ENCODE data around the gene NRL.
"Not testable (repeated sequence)": the region's sequence is repeated elsewhere in the genome, so short reads cannot be mapped to it uniquely, and the experiment has no call there.

The NRL gene

GRCh38 chr14:24051789-24052655 is 62.7 kb downstream of the NRL start, which contains the start of gene CARMIL3:
Gene CARMIL3 (plus strand): TSS chr14:24052009. CDS start chr14:24052154, 145 bp downstream.
- DNase-seq (ENCODE audit: low read depth) = peak; percentile 49

- no peak for DNase-seq (ENCODE audit: low read depth)
Observed at GRCh38 chr14:24051176-24051788, 63.5 kb downstream of the NRL start.

- not testable (repeated sequence) for DNase-seq (ENCODE audit: low read depth)
Observed at GRCh38 chr14:24050753-24051152, 64.0 kb downstream of the NRL start.

GRCh38 chr14:24049002-24049401 is 65.7 kb downstream of the NRL start:
- DNase-seq (ENCODE audit: low read depth) = not testable (repeated sequence)

GRCh38 chr14:24042746-24043145 is 72.0 kb downstream of the NRL start:
- DNase-seq (ENCODE audit: low read depth) = no peak

GRCh38 chr14:24040692-24041091 is 74.1 kb downstream of the NRL start:
- DNase-seq (ENCODE audit: low read depth) = no peak

GRCh38 chr14:24038686-24039085 is 76.1 kb downstream of the NRL start:
- DNase-seq (ENCODE audit: low read depth) = no peak

GRCh38 chr14:24037658-24038037 is 77.1 kb downstream of the NRL start:
- no peak for DNase-seq (ENCODE audit: low read depth)

- not testable (repeated sequence) for DNase-seq (ENCODE audit: low read depth)
Observed at GRCh38 chr14:24036963-24037657, 77.6 kb downstream of the NRL start.

- peak; percentile 47 for DNase-seq (ENCODE audit: low read depth)
Observed at GRCh38 chr14:24036169-24036962, 78.4 kb downstream of the NRL start.

GRCh38 chr14:24035769-24036168 is 79.0 kb downstream of the NRL start:
- DNase-seq (ENCODE audit: low read depth) = not testable (repeated sequence)

- DNase-seq (ENCODE audit: low read depth) = peak; percentile 97
Observed at GRCh38 chr14:24032727-24033418, 81.9 kb downstream of the NRL start.

GRCh38 chr14:24031331-24031730 is 83.4 kb downstream of the NRL start:
- not testable (repeated sequence) for DNase-seq (ENCODE audit: low read depth)

- not testable (repeated sequence) for DNase-seq (ENCODE audit: low read depth)
Observed at GRCh38 chr14:24029687-24030086, 85.1 kb downstream of the NRL start.

Measured in iris pigment epithelial cell (primary cell).